Mesothelial cell of epicardium (in vitro differentiated cells): ENCODE measurements around the gene KRT1. TPM values are rescaled to one million over a fixed set of nuclear protein-coding genes. Genes with fewer than 3 reads are reported as not detected.

Experiments used
- DNase-seq, 2 experiments: peaks; one replicate each; pipeline ENCODE4 v3.0.0; 2021; ENCODE audit warnings: low spot score in 2 of 2; ENCODE audit not compliant: unreplicated experiment in 2 of 2
- H3K27ac Mint-ChIP-seq: 2 replicates; pipeline ENCODE4 v1.8.0; 2021; ENCODE audit warnings: mixed read lengths
- H3K27me3 Mint-ChIP-seq: 2 replicates; pipeline ENCODE4 v1.8.0; 2021; ENCODE audit warnings: low read depth, mixed read lengths
- H3K36me3 Mint-ChIP-seq: 2 replicates; pipeline ENCODE4 v1.8.0; 2021; ENCODE audit warnings: mixed read lengths
- H3K4me1 Mint-ChIP-seq: 2 replicates; pipeline ENCODE4 v1.8.0; 2021; ENCODE audit warnings: mixed read lengths
- H3K4me3 Mint-ChIP-seq: 2 replicates; pipeline ENCODE4 v1.8.0; 2021; ENCODE audit warnings: mild to moderate bottlenecking, moderate library complexity, mixed read lengths
- H3K9me3 Mint-ChIP-seq: 2 replicates; pipeline ENCODE4 v1.8.0; 2021; ENCODE audit warnings: mixed read lengths
- total RNA-seq: library from RNA; stranded (reverse); gene quantifications from 3 replicates; pipeline ENCODE4 v1.2.1, GENCODE V29; 2021
- TF ChIP-seq, protein P1 (sequence below): fragments of 200-600 bp; sonication (generic); IDR thresholded peaks from one replicate; pipeline ENCODE4 v1.5.0; 2021; ENCODE audit warnings: antibody characterized with exemption; ENCODE audit not compliant: unreplicated experiment

KRT1 gene
- total RNA-seq, 1 donor from 2014 or later, result not detected

DNA sequence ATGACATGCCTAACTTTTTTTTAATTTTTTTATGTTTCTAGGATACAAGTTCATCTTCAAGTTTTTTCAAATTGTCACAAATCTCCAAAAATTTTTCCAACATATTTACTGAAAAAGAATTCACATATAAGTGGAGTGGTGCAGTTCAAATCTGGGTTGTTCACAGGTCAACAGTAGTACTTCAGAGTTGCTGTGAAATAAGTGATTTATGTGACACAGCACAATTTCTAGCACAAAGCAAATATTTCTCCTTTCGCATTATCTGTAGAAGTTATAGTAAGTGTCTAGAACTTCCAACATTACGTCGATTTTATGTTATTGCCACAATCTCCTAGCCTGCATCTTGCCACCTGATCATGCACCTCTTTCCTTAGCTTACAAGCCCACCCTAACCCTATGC, 18.5 kb downstream of the KRT1 start:
- no peak overlapping the region for H3K4me3 Mint-ChIP-seq
- no peak for DNase-seq
- H3K27ac Mint-ChIP-seq, result no peak overlapping the region
- no peaks in the 10 kb centered on the region for H3K9me3 Mint-ChIP-seq
- H3K4me1 Mint-ChIP-seq, result no peaks in the 10 kb centered on the region
- H3K36me3 Mint-ChIP-seq, result no peaks in the 10 kb centered on the region
- TF ChIP-seq, protein P1, sequence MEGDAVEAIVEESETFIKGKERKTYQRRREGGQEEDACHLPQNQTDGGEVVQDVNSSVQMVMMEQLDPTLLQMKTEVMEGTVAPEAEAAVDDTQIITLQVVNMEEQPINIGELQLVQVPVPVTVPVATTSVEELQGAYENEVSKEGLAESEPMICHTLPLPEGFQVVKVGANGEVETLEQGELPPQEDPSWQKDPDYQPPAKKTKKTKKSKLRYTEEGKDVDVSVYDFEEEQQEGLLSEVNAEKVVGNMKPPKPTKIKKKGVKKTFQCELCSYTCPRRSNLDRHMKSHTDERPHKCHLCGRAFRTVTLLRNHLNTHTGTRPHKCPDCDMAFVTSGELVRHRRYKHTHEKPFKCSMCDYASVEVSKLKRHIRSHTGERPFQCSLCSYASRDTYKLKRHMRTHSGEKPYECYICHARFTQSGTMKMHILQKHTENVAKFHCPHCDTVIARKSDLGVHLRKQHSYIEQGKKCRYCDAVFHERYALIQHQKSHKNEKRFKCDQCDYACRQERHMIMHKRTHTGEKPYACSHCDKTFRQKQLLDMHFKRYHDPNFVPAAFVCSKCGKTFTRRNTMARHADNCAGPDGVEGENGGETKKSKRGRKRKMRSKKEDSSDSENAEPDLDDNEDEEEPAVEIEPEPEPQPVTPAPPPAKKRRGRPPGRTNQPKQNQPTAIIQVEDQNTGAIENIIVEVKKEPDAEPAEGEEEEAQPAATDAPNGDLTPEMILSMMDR, result no peak
- H3K27me3 Mint-ChIP-seq, result peaks cover 78% of the 10 kb centered on the region

DNA sequence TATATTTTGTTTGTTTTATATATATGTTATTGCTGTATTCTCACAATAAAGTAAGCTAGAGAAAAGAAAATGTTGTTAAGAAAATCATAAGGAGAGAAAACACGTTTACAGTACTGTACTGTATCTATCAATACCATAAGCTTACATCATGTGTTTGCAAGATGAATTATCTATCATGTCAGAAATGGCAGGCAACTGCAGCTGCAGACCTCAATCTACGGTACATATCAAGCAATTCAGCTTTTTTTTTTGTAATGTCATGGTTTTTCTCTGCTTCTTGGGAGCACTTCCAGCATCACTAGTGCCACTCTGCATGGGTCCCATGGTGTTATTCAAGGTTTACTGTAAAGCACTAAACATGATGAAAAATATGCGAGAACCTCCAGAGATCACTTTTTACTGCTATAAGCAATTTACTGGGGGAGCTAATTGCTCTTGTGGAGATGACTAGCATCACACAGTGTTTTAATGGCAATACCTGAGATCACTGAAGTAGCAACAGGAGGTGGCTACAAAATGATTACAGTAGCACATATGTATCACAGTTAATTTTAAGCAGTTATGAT, 19.2 kb downstream of the KRT1 start:
- DNase-seq, result no peak
- TF ChIP-seq, protein P1, result no peak
- no peaks in the 10 kb centered on the region for H3K9me3 Mint-ChIP-seq
- no peak overlapping the region for H3K4me3 Mint-ChIP-seq
- no peaks in the 10 kb centered on the region for H3K4me1 Mint-ChIP-seq
- no peak overlapping the region for H3K27ac Mint-ChIP-seq
- no peaks in the 10 kb centered on the region for H3K36me3 Mint-ChIP-seq
- H3K27me3 Mint-ChIP-seq, result peaks cover 76% of the 10 kb centered on the region

DNA sequence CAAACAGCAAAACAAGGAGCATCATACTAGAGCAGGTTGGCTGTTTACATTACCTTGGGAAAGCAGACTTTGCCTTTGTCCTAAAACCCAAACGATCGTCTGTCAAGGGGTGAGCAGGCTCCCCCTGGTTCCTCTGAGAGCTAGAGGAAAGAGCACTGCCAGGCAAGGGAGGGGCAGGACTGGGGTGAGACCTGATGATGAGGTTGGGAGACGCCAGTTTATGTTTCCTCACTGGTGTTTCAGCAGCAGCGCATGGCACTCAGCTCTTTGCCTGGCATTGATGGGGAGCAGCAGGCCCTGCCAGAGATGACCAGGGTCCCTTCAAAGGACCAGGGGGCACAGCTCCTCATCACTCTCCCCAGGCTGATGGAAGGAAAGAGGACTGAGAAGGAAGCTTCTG, 20.3 kb downstream of the KRT1 start:
- TF ChIP-seq, protein P1, result no peak
- H3K4me3 Mint-ChIP-seq, result no peak overlapping the region
- no peak for DNase-seq
- H3K36me3 Mint-ChIP-seq, result no peaks in the 10 kb centered on the region
- no peaks in the 10 kb centered on the region for H3K9me3 Mint-ChIP-seq
- peaks cover 75% of the 10 kb centered on the region for H3K27me3 Mint-ChIP-seq
- no peak overlapping the region for H3K27ac Mint-ChIP-seq
- peaks cover 4% of the 10 kb centered on the region for H3K4me1 Mint-ChIP-seq

DNA sequence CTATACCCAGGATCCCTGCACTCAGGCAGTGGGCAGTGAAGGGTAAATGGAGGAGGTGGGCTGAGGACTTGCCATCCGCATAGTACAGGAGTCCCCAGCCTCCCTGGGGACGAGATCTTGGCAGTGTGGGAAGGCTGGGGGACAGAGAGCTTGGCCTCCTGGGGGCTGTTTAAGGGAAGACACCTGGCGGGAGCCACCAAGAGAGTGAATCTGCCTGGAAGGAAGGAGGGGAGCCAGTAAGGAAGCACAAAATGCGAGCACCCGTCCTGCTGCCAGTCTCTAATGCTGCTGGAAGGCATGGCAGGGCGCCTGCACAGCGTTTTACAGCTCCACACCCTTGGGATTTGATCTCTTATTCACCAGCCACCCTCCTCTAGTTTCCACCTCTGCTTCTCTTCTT, 20.8 kb downstream of the KRT1 start:
- TF ChIP-seq, protein P1, result no peak
- Mint-ChIP-seq H3K4me1 (peaks cover 4% of the 10 kb centered on the region), H3K27ac (no peak overlapping the region), H3K9me3 (no peaks in the 10 kb centered on the region), H3K4me3 (no peak overlapping the region), H3K27me3 (peaks cover 76% of the 10 kb centered on the region), H3K36me3 (no peaks in the 10 kb centered on the region)
- DNase-seq, result no peak

DNA sequence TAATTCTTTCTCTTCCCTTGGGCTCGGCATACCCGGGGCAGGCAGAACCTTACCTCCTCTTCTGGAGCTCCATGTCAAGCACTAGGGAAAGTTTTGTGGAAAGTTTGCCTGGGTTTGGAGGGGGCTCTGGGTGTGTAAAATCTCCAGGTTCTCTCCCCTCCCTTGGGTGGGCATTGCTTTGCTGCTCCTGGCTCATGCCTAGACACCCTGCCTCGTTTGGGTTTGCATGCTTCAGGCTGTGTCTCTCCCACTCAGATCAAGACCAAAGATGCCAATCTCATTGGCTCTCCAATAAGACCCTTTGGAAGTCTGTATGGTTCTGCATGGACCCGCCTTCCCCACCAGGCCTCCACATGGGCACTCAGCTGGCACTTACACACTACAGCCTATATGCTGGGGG, 22.0 kb downstream of the KRT1 start:
- TF ChIP-seq, protein P1, result no peak
- H3K27me3 Mint-ChIP-seq, result peaks cover 76% of the 10 kb centered on the region
- H3K4me3 Mint-ChIP-seq, result no peak overlapping the region
- H3K36me3 Mint-ChIP-seq, result no peaks in the 10 kb centered on the region
- H3K9me3 Mint-ChIP-seq, result no peaks in the 10 kb centered on the region
- no peak for DNase-seq
- no peak overlapping the region for H3K27ac Mint-ChIP-seq
- peaks cover 4% of the 10 kb centered on the region for H3K4me1 Mint-ChIP-seq
